ENCODE measurements around the gene TBC1D22A. TPM values are rescaled to one million over a fixed set of nuclear protein-coding genes. Genes with fewer than 3 reads are reported as not detected.

The TBC1D22A gene
- total RNA-seq, 2 experiments from 2014 or later = 36.0 to 38.0 TPM

- H3K27me3 Mint-ChIP-seq = no peaks in the 10 kb centered on the region
- CTCF ChIA-PET = interaction anchor here (0.8 to 1.0 kb wide), 2 partner anchors 214 to 301 kb away, joined by 3 read pairs; no protein-coding TSS in a partner anchor
- DNase-seq (no peak), ATAC-seq (no peak)
- H3K4me1 Mint-ChIP-seq = no peaks in the 10 kb centered on the region
- no peak overlapping the region for H3K4me3 Mint-ChIP-seq
- H3K27ac Mint-ChIP-seq = no peak overlapping the region
- intact Hi-C loops (cut with DNase I, micrococcal nuclease) = no loop called here
- peaks cover 21% of the 10 kb centered on the region for H3K36me3 Mint-ChIP-seq (ENCODE audit: low read depth)
- H3K9me3 Mint-ChIP-seq (ENCODE audit: low read depth) = no peaks in the 10 kb centered on the region
- POLR2A ChIA-PET = no interaction called here
Measured at GRCh38 chr22:47059701-47060161, 297.3 kb downstream of the TBC1D22A start.

DNA sequence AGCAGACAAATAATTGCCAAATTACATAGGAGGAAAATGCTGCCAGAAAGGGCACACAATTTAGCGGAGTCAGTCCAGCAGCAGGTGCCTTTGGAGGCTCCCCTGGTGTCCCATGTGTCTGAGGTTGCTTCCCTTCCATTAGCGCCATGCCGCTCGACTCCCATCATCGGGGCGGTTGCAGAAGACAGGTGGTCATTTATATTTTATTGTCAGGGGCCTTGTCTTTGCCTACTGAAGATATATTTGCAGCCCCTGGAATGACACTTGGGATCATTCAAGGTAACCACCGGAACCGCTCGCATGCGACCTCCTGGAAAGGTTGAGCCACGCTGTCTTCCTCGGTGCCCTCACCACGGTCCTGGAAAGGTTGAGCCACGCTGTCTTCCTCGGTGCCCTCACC, 298.3 kb downstream of the TBC1D22A start:
- intact Hi-C loops (cut with DNase I, micrococcal nuclease) = no loop called here
- Mint-ChIP-seq H3K36me3 (ENCODE audit: low read depth) (peaks cover 24% of the 10 kb centered on the region), H3K27me3 (no peaks in the 10 kb centered on the region), H3K27ac (no peak overlapping the region), H3K4me1 (no peaks in the 10 kb centered on the region), H3K9me3 (ENCODE audit: low read depth) (no peaks in the 10 kb centered on the region), H3K4me3 (no peak overlapping the region)
- POLR2A ChIA-PET = no interaction called here
- DNase-seq (no peak), ATAC-seq (no peak)
- CTCF ChIA-PET = no interaction called here

DNA sequence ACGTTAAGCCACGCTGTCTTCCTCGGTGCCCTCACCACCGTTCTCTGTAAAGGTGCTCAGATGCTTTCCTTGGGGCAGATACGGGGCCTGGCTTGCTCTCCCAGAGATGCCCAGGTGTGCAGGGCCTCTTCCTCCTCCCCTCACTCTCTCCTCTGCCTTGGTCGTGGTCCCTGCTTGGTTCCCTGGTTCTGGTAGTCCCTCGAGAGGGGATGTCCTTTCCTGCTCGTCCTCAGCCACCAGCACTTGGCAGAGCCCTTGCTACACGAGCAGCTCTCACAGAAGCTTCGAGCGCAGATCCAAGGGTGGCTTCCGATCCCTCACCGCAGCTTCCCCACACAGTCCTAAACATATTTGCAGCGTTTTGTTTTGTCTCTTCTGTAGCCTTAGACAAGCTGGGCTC, 298.8 kb downstream of the TBC1D22A start:
- CTCF ChIA-PET = no interaction called here
- Mint-ChIP-seq H3K4me3 (no peak overlapping the region), H3K27me3 (no peaks in the 10 kb centered on the region), H3K9me3 (ENCODE audit: low read depth) (no peaks in the 10 kb centered on the region), H3K27ac (no peak overlapping the region), H3K4me1 (no peaks in the 10 kb centered on the region), H3K36me3 (ENCODE audit: low read depth) (peaks cover 25% of the 10 kb centered on the region)
- ATAC-seq (no peak), DNase-seq (no peak)
- POLR2A ChIA-PET = no interaction called here
- intact Hi-C loops (cut with DNase I, micrococcal nuclease) = no loop called here

DNA sequence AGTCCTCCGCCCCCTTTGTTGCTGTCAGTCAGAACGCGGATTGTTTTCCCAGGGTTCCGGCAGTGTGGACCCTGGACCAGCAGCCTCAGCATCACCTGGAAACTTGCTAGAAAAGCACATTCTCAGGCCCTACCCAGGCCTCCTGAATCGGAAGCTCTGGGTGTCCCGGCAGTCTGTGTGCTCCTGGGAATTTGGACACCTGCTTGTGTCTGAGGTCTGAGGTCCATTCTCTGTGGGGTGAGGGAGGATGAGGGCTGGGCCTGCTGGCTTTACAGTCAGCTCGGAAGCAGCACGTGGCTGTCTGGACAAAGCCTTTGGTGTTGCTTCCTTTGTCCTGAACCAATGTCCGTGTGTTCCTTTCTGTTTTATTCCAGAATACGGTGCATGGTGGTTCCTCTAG, 299.7 kb downstream of the TBC1D22A start:
- no peaks in the 10 kb centered on the region for H3K27me3 Mint-ChIP-seq
- ATAC-seq (no peak), DNase-seq (no peak)
- no peaks in the 10 kb centered on the region for H3K9me3 Mint-ChIP-seq (ENCODE audit: low read depth)
- H3K36me3 Mint-ChIP-seq (ENCODE audit: low read depth) = peaks cover 25% of the 10 kb centered on the region
- POLR2A ChIA-PET = no interaction called here
- no peak overlapping the region for H3K27ac Mint-ChIP-seq
- no peak overlapping the region for H3K4me3 Mint-ChIP-seq
- CTCF ChIA-PET = no interaction called here
- intact Hi-C loops (cut with DNase I, micrococcal nuclease) = no loop called here
- no peaks in the 10 kb centered on the region for H3K4me1 Mint-ChIP-seq

GRCh38 chr22:47063071-47063509, 300.6 kb downstream of the TBC1D22A start:
- Mint-ChIP-seq H3K36me3 (ENCODE audit: low read depth) (peaks cover 25% of the 10 kb centered on the region), H3K27ac (no peak overlapping the region), H3K9me3 (ENCODE audit: low read depth) (no peaks in the 10 kb centered on the region), H3K4me1 (peaks cover 4% of the 10 kb centered on the region), H3K27me3 (no peaks in the 10 kb centered on the region), H3K4me3 (no peak overlapping the region)
- intact Hi-C loops (cut with DNase I, micrococcal nuclease) = no loop called here
- POLR2A ChIA-PET = no interaction called here
- no peak for DNase-seq
- no peak for ATAC-seq
- CTCF ChIA-PET = no interaction called here

GRCh38 chr22:47063606-47064005, 301.2 kb downstream of the TBC1D22A start:
- intact Hi-C loops (cut with DNase I, micrococcal nuclease) = no loop called here
- no peaks in the 10 kb centered on the region for H3K27me3 Mint-ChIP-seq
- H3K9me3 Mint-ChIP-seq (ENCODE audit: low read depth) = no peaks in the 10 kb centered on the region
- H3K27ac Mint-ChIP-seq = no peak overlapping the region
- H3K4me3 Mint-ChIP-seq = no peak overlapping the region
- no peak for ATAC-seq
- peaks cover 25% of the 10 kb centered on the region for H3K36me3 Mint-ChIP-seq (ENCODE audit: low read depth)
- ChIA-PET CTCF (no interaction called here), POLR2A (no interaction called here)
- H3K4me1 Mint-ChIP-seq = peaks cover 9% of the 10 kb centered on the region
- DNase-seq = no peak

DNA sequence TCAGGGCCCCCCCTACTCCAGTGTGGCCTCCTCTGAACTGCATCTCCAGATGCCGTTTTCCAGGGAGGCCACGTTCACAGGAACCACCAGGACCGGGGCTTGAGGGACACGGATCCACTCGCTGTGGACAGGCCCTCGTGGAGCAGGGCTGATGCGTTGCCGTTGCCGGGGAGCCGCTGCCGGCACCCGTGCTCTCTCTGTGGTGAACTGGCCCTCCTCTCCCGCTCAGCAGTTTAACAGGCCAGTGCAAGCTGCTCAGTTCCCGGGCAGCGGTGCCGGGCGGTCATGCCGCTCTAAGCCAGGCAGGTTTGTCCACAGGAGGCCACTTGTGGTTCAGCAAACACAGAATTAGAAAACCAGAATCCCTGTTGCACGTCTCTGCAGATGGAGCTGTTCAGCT, 301.6 kb downstream of the TBC1D22A start:
- CTCF ChIA-PET = no interaction called here
- Mint-ChIP-seq H3K27me3 (no peaks in the 10 kb centered on the region), H3K4me3 (no peak overlapping the region), H3K4me1 (peaks cover 10% of the 10 kb centered on the region), H3K27ac (no peak overlapping the region), H3K9me3 (ENCODE audit: low read depth) (no peaks in the 10 kb centered on the region), H3K36me3 (ENCODE audit: low read depth) (peaks cover 25% of the 10 kb centered on the region)
- ATAC-seq = no peak
- no peak for DNase-seq
- intact Hi-C loops (cut with DNase I, micrococcal nuclease) = no loop called here
- POLR2A ChIA-PET = no interaction called here

DNA sequence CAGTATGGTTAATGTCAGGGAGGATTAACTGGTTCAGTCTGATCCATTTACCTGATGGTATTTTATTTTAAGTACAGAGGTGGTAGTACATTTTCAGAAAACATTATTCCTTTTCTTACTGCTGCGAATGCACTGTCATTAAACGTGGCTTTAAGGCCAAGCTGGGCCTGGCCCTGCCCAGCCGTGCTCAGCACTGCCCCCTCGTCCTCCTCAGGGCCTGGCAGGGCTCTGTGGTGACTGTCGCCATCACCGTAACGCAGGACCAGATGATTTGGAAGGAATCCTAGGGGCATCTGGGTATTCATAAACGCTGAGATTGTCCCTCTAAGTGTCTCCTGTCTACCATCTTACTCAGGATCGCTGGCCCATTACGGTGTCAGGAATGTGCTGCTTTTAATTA, 302.0 kb downstream of the TBC1D22A start:
- CTCF ChIA-PET = no interaction called here
- intact Hi-C loops (cut with DNase I, micrococcal nuclease) = no loop called here
- ATAC-seq (no peak), DNase-seq (no peak)
- peaks cover 25% of the 10 kb centered on the region for H3K36me3 Mint-ChIP-seq (ENCODE audit: low read depth)
- H3K27ac Mint-ChIP-seq = no peak overlapping the region
- peaks cover 10% of the 10 kb centered on the region for H3K4me1 Mint-ChIP-seq
- H3K27me3 Mint-ChIP-seq = no peaks in the 10 kb centered on the region
- no peaks in the 10 kb centered on the region for H3K9me3 Mint-ChIP-seq (ENCODE audit: low read depth)
- no peak overlapping the region for H3K4me3 Mint-ChIP-seq
- POLR2A ChIA-PET = no interaction called here

DNA sequence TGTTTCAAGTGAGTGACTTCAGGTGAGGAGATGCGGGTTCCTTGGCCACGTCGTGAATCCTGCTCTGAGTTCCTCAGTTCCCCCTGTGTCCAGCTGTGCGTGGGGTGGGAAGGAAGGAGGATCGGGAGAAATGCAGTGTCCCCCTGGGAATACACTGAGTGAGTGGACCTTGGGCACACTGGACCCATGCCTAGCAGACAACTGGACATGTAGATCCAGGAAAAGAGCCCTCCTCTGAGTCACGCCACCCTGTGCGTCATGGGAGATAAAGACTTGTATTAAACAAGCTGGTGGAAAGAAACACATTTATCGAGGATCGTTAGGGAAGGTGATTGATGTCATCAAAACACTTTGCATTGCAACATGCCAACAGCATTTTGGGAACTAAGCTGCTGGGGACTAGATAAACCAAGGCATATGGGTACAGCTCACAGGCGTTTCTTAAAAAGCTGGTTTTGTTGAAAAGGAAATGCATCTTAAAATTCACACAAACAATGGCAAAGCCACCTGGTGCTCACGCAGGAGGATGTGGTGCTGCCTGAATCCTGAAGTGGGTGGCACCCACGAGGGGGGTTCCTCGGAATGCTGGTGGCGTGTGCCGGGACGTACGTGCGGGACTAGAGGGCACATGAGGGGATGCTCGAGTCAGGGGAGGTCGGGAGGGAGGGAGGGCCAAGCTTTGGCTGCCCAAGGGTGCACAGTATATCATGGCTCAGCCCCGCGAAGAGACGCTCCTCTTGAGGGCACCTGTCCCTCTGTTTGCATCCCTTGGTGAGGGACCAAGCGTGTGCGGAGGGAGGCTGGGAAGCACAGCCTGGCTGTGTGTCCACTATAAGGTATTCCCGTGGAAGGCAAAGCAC, 303.5 kb downstream of the TBC1D22A start:
- intact Hi-C loops (cut with DNase I, micrococcal nuclease) = no loop called here
- H3K9me3 Mint-ChIP-seq (ENCODE audit: low read depth) = no peaks in the 10 kb centered on the region
- peaks cover 10% of the 10 kb centered on the region for H3K4me1 Mint-ChIP-seq
- ATAC-seq (no peak), DNase-seq (no peak)
- POLR2A ChIA-PET = no interaction called here
- CTCF ChIA-PET = no interaction called here
- no peaks in the 10 kb centered on the region for H3K27me3 Mint-ChIP-seq
- H3K27ac Mint-ChIP-seq = no peak overlapping the region
- peaks cover 23% of the 10 kb centered on the region for H3K36me3 Mint-ChIP-seq (ENCODE audit: low read depth)
- no peak overlapping the region for H3K4me3 Mint-ChIP-seq

- H3K9me3 Mint-ChIP-seq (ENCODE audit: low read depth) = no peaks in the 10 kb centered on the region
- H3K27me3 Mint-ChIP-seq = no peaks in the 10 kb centered on the region
- POLR2A ChIA-PET = no interaction called here
- peaks cover 10% of the 10 kb centered on the region for H3K4me1 Mint-ChIP-seq
- ATAC-seq (no peak), DNase-seq (no peak)
- CTCF ChIA-PET = no interaction called here
- no peak overlapping the region for H3K27ac Mint-ChIP-seq
- peaks cover 19% of the 10 kb centered on the region for H3K36me3 Mint-ChIP-seq (ENCODE audit: low read depth)
- intact Hi-C loops (cut with DNase I, micrococcal nuclease) = no loop called here
- no peak overlapping the region for H3K4me3 Mint-ChIP-seq
Measured at GRCh38 chr22:47066616-47066905, 304.1 kb downstream of the TBC1D22A start.

GRCh38 chr22:47067321-47067890, 305.0 kb downstream of the TBC1D22A start:
- H3K4me1 Mint-ChIP-seq = peaks cover 10% of the 10 kb centered on the region
- CTCF ChIA-PET = no interaction called here
- intact Hi-C loops (cut with DNase I, micrococcal nuclease) = no loop called here
- ATAC-seq (no peak), DNase-seq (no peak)
- H3K36me3 Mint-ChIP-seq (ENCODE audit: low read depth) = peaks cover 14% of the 10 kb centered on the region
- POLR2A ChIA-PET = no interaction called here
- H3K27me3 Mint-ChIP-seq = no peaks in the 10 kb centered on the region
- H3K9me3 Mint-ChIP-seq (ENCODE audit: low read depth) = no peaks in the 10 kb centered on the region
- H3K27ac Mint-ChIP-seq = no peak overlapping the region
- no peak overlapping the region for H3K4me3 Mint-ChIP-seq

GRCh38 chr22:47067911-47068625, 305.6 kb downstream of the TBC1D22A start:
- ATAC-seq (no peak), DNase-seq (no peak)
- ChIA-PET POLR2A (no interaction called here), CTCF (no interaction called here)
- Mint-ChIP-seq H3K4me3 (no peak overlapping the region), H3K9me3 (ENCODE audit: low read depth) (peaks cover 4% of the 10 kb centered on the region), H3K36me3 (ENCODE audit: low read depth) (peaks cover 12% of the 10 kb centered on the region), H3K27ac (no peak overlapping the region), H3K27me3 (no peaks in the 10 kb centered on the region), H3K4me1 (peaks cover 10% of the 10 kb centered on the region)
- intact Hi-C loops (cut with DNase I, micrococcal nuclease) = no loop called here

Data from activated CD4-positive, alpha-beta T cell treated with anti-CD3 and anti-CD28 coated beads for 36 hours (primary cell).